UCSD-AML1 (cell line): ENCODE data around the gene FGF12.

Source experiments
- DNase-seq: peaks from one replicate; lab custom pipeline; 2025; ENCODE audit not compliant: unreplicated experiment; lab: John Stamatoyannopoulos, UW

The FGF12 gene

DNA sequence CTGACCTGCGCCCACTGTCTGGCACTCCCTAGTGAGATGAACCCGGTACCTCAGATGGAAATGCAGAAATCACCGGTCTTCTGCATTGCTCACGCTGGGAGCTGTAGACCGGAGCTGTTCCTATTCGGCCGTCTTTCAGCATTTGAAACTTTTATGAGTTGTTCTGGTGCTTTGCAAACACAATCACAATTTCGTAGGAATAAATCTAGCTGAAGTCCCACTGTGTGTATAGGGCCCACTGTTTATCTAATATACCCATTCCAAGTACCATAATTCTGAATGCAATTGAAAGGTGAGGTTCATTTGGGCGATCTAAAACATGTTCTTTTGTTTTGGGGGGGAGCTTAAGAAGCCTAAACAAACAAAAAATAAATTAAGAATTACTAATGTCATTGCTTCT is 572.1 kb downstream of the FGF12 start:
- DNase-seq: no peak

DNA sequence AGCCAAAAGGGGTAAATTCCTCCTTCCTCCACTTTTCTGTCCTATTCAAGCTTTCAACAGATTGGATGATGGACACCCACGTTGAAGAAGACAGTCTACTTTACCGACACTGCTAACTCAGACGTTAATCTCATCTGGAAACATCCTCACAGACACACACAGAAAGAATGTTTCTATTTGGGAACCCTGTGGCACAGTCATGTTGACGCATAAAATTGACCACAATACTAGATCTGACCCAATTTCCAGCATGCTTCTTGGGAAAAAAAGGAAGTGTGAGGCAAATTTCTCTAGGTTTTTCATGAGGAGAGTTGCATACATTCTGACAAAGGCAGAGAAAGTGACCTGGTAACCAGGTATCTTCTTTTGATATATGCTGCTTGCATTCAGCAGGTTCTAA is 594.1 kb downstream of the FGF12 start:
- DNase-seq: no peak

DNA sequence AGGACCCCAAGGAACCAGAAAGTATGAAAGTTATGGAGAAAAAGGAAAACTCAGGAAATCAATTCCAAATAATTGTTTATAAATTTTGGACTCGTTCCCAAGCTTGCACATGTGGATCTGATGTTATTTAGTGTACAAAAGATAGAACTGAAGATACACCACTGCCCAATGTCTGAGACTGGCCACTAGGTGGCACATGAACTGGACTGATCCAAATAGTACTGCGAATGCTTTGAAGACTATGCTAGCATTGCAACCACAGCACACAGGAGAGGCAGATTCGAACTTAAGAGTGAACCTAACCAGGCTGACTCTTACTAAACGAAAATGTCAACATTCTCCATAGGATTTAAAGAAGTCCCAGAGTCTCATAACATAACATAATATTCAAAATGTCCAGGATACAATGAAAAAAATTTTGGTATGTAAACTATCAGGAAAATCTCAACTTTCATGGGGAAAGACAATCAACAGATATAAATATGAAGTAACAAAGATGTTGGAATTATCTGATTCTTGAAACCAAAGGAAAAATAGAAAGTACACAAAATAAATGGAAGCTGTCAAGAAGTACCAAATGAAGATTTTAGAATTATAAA is 596.7 kb downstream of the FGF12 start:
- peak; percentile 10 for DNase-seq

GRCh38 chr3:192129586-192129985 is 597.8 kb downstream of the FGF12 start:
- DNase-seq: no peak

- no peak for DNase-seq
Measured at GRCh38 chr3:192128922-192129321, 598.4 kb downstream of the FGF12 start.

GRCh38 chr3:192128060-192128459 is 599.3 kb downstream of the FGF12 start:
- no peak for DNase-seq

DNA sequence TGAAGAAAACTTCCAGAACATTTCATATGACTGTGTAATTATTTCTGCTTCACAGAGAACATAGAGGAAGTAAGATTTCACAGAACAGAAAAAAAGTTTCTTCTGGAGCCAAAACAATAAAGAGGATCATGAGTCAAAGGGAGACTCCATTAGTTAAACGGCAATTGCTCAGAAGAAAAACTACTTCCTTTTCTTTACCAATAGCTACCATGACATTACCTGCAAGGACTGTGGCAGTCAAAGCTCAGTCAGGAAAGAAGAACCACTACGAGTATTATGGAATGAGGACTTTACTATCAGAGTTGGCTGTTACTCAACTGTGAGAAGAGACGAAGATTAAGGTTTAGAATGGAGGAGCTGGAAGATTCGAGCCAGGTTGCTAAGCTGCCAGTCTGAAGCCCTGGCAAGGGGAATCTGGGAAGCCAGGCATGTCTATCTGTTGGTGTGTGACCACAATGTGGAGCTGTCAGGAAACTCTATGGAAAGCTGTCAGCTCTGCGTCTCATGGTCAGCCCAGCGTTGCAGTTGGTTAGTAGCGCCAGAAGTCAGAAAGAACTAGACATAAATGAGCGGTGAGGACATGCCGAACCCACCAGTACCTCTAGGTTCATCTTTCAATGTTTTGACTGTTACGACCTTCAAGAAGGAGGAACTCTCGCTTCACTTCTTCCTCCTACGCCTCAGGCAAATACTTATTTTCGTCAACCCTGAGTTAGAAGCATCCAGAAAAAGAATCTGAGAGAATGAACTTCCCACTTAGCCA is 604.3 kb downstream of the FGF12 start:
- no peak for DNase-seq

GRCh38 chr3:192121923-192122322 is 605.4 kb downstream of the FGF12 start:
- DNase-seq: no peak

- no peak for DNase-seq
Measured at GRCh38 chr3:192108820-192109219, 618.5 kb downstream of the FGF12 start.

DNA sequence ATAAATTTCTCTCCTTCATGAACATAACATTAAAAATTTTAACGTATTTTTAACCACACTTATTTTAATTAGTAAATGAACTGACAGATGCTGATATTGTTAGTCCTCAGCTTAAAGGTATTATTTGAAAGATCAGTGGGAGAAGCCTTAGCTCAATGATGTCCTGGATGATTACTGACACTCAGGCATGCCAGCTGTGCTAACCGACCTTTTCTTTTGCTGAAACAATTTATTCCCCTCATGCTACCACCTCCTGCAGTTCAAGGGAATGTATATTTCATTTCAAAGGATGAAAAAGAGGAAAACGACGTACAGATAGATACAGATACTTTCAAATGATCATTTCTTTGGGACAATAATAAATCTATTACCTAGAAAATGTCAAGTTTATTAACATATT is 620.8 kb downstream of the FGF12 start:
- DNase-seq: no peak

- DNase-seq: peak; percentile 5
Measured at GRCh38 chr3:192092388-192093005, 634.8 kb downstream of the FGF12 start.

DNA sequence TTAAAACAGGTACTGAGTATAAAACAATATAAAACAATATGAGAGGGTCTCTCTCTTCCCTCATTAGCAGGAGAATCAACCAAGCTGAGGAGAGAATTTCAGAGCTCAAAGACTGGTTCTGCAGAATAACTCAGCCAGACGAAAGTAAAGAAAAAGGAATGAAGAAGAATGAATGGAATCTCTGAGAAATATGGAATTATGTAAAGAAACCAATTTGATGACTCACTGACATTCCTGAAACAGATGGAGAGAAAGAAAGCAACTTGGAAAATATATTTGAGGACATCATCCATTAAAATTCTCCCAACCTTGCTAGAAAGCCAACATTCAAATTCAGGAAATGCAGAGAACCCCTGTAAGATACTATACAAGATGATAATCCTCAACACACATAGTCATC is 635.5 kb downstream of the FGF12 start:
- no peak for DNase-seq

GRCh38 chr3:192090586-192090985 is 636.8 kb downstream of the FGF12 start:
- no peak for DNase-seq
